ENCODE measurements around the gene NENF. TPM values are rescaled to one million over a fixed set of nuclear protein-coding genes. Genes with fewer than 3 reads are reported as not detected.

Gene NENF
- total RNA-seq, 4 donors from 2014 or later, result 67.9 to 99.3 (median 91.7) TPM

- H3K9me3 ChIP-seq, result no peaks in the 10 kb centered on the region
- no peak for TF ChIP-seq POLR2AphosphoS5 (IDR thresholded peaks at IDR 0.05)
- TF ChIP-seq, protein P1, sequence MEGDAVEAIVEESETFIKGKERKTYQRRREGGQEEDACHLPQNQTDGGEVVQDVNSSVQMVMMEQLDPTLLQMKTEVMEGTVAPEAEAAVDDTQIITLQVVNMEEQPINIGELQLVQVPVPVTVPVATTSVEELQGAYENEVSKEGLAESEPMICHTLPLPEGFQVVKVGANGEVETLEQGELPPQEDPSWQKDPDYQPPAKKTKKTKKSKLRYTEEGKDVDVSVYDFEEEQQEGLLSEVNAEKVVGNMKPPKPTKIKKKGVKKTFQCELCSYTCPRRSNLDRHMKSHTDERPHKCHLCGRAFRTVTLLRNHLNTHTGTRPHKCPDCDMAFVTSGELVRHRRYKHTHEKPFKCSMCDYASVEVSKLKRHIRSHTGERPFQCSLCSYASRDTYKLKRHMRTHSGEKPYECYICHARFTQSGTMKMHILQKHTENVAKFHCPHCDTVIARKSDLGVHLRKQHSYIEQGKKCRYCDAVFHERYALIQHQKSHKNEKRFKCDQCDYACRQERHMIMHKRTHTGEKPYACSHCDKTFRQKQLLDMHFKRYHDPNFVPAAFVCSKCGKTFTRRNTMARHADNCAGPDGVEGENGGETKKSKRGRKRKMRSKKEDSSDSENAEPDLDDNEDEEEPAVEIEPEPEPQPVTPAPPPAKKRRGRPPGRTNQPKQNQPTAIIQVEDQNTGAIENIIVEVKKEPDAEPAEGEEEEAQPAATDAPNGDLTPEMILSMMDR (IDR thresholded peaks at IDR 0.05), result no peak
- TF ChIP-seq POLR2A (IDR thresholded peaks at IDR 0.05; ENCODE audit: low read depth), result no peak
- no peak for TF ChIP-seq EP300 (IDR thresholded peaks at IDR 0.05)
- H3K36me3 ChIP-seq, result no peaks in the 10 kb centered on the region
- DNase-seq (ENCODE audit: extremely low spot score), result no peak
- H3K4me3 ChIP-seq, result no peak overlapping the region
- intact Hi-C loops (cut with DNase I), result no loop called here
- WGBS, result 100% methylated on average over 4 of the region's 4 CpGs
- no peak overlapping the region for H3K27ac ChIP-seq (replicated peaks in 1 of 4)
- H3K27me3 ChIP-seq, result no peaks in the 10 kb centered on the region
- H3K4me1 ChIP-seq, result peaks cover 11 to 27% (median 22%) of the 10 kb centered on the region in 4 donors
Measured at GRCh38 chr1:212485571-212485912, 52.8 kb downstream of the NENF start.

GRCh38 chr1:212485913-212486618 lies 53.3 kb downstream of the NENF start:
- no peaks in the 10 kb centered on the region for H3K27me3 ChIP-seq
- no peak overlapping the region for H3K4me3 ChIP-seq
- no peak for DNase-seq (ENCODE audit: extremely low spot score)
- H3K9me3 ChIP-seq, result no peaks in the 10 kb centered on the region
- H3K27ac ChIP-seq (replicated peaks in 1 of 4), result no peak overlapping the region
- no peaks in the 10 kb centered on the region for H3K36me3 ChIP-seq
- H3K4me1 ChIP-seq, result peaks cover 11 to 27% (median 22%) of the 10 kb centered on the region in 4 donors
- TF ChIP-seq, protein P1 (IDR thresholded peaks at IDR 0.05), result no peak
- peak in 1 of 2 donors; percentile 24 for TF ChIP-seq POLR2AphosphoS5 (IDR thresholded peaks at IDR 0.05)
- TF ChIP-seq POLR2A (IDR thresholded peaks at IDR 0.05; ENCODE audit: low read depth), result no peak
- no peak for TF ChIP-seq EP300 (IDR thresholded peaks at IDR 0.05)
- WGBS, result 43% methylated on average over 7 of the region's 10 CpGs
- intact Hi-C loops (cut with DNase I), result no loop called here

- intact Hi-C loops (cut with DNase I), result no loop called here
- no peaks in the 10 kb centered on the region for H3K27me3 ChIP-seq
- TF ChIP-seq, protein P1 (IDR thresholded peaks at IDR 0.05), result no peak
- TF ChIP-seq POLR2A (IDR thresholded peaks at IDR 0.05; ENCODE audit: low read depth) (no peak), POLR2AphosphoS5 (IDR thresholded peaks at IDR 0.05) (no peak), EP300 (IDR thresholded peaks at IDR 0.05) (no peak)
- no peaks in the 10 kb centered on the region for H3K9me3 ChIP-seq
- WGBS, result 90% methylated on average over 4 of the region's 4 CpGs
- H3K4me3 ChIP-seq, result no peak overlapping the region
- no peaks in the 10 kb centered on the region for H3K36me3 ChIP-seq
- no peak for DNase-seq (ENCODE audit: extremely low spot score)
- no peak overlapping the region for H3K27ac ChIP-seq (replicated peaks in 1 of 4)
- peaks cover 11 to 26% (median 22%) of the 10 kb centered on the region in 4 donors for H3K4me1 ChIP-seq
Measured at GRCh38 chr1:212486619-212486975, 53.9 kb downstream of the NENF start.

- 95% methylated on average over 2 of the region's 2 CpGs for WGBS
- Histone ChIP-seq H3K4me1 (peaks cover 11 to 23% (median 18%) of the 10 kb centered on the region in 4 donors), H3K27ac (replicated peaks in 1 of 4) (no peak overlapping the region), H3K9me3 (no peaks in the 10 kb centered on the region), H3K36me3 (no peaks in the 10 kb centered on the region), H3K4me3 (no peak overlapping the region), H3K27me3 (no peaks in the 10 kb centered on the region)
- DNase-seq (ENCODE audit: extremely low spot score), result no peak
- intact Hi-C loops (cut with DNase I), result no loop called here
- TF ChIP-seq POLR2AphosphoS5 (IDR thresholded peaks at IDR 0.05) (no peak), EP300 (IDR thresholded peaks at IDR 0.05) (no peak), POLR2A (IDR thresholded peaks at IDR 0.05; ENCODE audit: low read depth) (no peak)
- TF ChIP-seq, protein P1 (IDR thresholded peaks at IDR 0.05), result no peak
Measured at GRCh38 chr1:212487286-212487685, 54.6 kb downstream of the NENF start.
